GM18868 (cell line): Measurements from ENCODE around the gene PLCZ1.

Experiments
- ATAC-seq: cut with Tn5 transposase; IDR thresholded peaks from one replicate; pipeline ENCODE4 v1.9.1; 2021; ENCODE audit warnings: mild to moderate bottlenecking, moderate library complexity; ENCODE audit not compliant: unreplicated experiment

PLCZ1 gene

DNA sequence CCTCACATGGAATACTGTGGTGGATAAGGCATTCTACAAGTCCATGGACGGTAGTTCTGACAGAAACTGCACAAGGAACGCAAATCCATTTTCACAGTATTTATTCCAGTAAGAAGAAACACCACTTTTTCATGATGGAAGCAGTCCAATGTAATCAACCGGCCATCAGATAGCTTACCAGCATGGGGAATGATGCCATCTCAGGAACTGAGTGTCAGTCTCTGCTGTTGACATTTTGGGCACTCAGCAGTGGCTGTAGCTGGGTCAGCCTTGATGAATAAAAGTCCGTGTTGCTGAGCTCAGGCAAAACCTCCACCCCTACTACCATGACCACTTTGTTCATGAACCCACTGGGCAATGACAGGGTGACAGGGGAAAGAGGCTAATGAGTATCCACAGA, 103.4 kb downstream of the PLCZ1 start:
- ATAC-seq, result no peak
